HG03108 (cell line): ENCODE measurements around the gene MECP2.

Source experiments
- ATAC-seq: cut with Tn5 transposase; IDR thresholded peaks from one replicate; pipeline ENCODE4 v1.9.1; 2021; ENCODE audit warnings: moderate library complexity; ENCODE audit not compliant: unreplicated experiment

MECP2 gene

DNA sequence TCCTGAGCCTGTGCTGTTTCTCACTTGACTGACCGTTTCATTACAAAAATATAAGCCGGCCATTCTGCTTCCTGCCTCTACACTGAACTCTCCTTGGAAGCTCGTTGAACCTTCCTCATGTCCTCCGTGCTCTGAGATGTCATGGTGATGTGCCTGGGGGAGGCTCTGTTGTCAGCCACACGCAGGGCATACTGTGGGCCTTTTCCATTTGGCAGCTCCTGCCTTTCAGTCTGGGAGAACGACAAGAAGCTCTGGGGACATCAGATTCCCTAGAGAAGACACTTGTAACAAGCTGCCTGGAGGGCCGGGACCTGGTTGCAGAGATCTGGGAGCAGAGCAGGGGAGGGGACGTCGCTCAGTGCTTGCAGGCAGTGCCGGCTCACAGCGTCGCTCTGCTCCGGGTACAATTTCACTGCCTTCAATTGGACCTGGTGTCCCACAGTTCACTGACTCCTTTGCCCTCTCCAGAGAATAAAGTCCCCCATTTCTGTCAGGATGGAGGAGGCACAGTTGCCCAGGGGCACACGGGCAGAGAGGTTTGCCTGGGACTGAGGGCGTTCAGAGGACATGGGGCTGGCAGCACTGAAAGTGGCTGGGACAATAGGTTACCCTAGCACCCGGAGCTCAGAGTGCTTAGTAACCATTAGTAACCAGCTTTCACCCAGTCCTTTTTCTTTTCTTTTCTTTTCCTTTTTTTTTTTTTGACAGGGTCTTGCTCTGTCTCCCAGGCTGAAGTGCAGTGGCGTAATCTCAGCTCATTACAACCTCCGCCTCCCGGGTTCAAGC lies 19.1 kb upstream of the MECP2 start:
- no peak for ATAC-seq

DNA sequence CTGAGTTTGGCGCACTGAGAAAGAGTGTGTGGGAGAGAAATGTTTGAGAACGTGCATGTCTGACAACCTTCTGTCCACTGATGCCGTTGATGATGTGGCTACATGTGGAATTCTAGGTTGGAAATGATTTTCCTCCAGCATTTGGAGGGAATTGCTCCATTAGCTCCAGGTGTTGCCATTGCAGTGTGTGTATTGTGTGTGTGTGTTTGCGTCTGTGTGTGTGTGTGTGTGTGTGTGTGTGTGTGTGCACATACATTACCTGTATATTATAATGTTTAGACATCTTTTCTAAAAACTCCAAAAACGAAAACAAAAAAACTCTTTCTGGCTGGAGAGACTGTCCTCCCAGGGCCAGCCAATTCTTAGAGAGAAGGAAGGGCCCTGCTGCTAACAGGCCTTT lies 18.2 kb upstream of the MECP2 start:
- ATAC-seq, result no peak

DNA sequence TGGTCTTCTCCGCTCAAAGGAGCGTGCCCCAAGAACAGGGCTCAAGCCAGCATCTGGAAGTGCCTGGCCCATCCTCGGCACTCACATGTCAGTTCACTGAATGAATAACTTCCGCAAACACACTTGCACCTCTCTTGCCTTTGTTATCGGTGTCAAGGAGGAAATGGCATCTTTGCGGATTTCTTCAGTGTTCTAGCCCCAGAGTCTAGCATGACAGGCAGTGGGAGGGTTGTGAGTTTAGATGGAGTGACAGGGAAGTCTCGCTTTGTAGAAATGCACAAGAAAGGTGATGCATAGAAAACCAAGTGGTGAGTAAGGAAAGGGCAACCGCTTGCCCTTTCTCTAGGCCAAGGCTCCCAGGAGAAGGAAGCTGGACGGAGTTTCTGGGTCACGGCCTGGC lies 17.6 kb upstream of the MECP2 start:
- ATAC-seq, result no peak

DNA sequence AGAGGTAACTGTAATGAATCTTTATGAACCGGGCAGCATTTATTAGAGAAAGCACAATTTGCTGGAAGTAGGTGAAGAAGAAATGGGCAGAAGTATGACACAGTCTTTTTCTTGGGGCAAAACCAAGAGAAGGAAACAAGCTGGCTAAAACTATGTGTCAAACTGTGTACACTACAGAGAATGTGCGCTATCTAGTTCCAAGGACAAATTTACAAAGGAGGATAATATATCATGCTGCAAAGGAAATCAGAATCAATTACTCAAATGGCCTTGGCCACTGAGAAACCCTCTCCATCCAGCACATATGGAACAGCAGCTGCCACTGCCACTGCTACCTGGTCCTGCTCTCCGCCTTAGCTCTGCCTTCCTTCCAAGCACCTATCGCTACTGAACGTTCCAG lies 17.1 kb upstream of the MECP2 start:
- ATAC-seq, result no peak

DNA sequence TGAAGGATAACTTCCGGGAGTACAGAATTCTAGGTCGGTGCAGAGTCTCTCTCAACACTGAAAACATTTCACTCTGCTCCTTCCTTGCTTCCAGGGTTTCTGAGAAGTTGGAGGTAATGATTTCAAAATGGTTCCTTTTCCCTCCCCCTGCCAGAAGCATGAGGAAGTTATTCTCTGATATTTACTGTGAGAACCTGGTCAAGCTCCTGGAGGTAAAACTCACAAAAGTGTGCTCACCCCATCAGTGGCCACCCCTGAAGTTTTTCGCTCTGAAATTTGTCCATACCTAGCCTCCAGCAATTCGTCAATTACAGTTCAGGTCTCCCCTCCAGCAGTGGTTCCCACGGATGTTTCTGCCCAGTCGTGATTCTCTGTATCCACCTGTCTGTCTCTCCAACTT lies 16.2 kb upstream of the MECP2 start:
- ATAC-seq, result no peak

DNA sequence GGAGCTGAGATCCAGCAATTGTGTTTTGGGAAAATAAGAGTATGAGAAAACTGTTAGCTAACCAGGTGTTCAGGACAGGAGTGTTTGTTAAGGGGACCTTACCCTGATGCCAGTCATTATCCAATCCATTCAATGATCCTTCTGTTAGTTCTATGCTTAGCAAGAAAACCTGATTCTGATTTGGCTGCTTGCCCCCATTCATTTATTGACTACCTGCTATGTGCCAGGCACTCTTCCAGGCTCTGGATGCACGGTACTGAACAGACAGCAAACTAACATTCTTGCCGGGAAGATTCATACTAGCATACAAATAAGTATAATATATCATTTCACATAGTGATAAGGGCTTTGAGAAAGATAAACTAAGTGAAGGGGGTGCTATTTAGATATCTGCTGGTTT lies 1.0 kb upstream of the MECP2 start:
- no peak for ATAC-seq

DNA sequence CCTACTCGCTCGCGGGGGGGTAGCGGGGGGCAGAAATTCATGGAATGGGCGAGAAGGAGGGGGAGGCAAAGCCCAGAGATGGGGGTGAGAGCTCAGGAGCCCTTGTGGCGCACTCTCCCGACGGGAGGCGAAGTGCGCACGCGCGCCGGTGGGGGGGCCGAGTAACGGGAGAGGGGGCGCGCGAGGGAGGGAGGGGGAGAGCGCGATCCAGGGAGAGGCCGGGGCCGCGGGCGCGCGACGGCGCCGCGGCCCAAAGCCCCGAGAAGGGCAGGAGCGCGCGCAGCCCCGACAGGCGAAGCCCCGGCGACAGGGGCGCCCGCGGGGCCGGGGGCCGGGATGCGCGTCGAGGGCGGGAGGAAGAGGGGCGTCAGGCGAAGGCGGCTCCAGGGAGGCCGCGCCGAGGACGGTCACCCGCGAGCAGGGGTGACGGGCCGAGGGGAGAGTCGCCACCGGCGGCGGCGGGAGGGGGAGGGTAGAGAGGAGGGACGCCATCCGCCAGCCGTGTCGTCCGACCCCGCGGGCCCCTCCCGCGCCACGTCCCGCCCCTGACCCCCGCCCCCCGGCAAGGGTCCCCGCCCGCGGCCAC lies 421 bp downstream of the MECP2 start:
- peak; percentile 32 for ATAC-seq

DNA sequence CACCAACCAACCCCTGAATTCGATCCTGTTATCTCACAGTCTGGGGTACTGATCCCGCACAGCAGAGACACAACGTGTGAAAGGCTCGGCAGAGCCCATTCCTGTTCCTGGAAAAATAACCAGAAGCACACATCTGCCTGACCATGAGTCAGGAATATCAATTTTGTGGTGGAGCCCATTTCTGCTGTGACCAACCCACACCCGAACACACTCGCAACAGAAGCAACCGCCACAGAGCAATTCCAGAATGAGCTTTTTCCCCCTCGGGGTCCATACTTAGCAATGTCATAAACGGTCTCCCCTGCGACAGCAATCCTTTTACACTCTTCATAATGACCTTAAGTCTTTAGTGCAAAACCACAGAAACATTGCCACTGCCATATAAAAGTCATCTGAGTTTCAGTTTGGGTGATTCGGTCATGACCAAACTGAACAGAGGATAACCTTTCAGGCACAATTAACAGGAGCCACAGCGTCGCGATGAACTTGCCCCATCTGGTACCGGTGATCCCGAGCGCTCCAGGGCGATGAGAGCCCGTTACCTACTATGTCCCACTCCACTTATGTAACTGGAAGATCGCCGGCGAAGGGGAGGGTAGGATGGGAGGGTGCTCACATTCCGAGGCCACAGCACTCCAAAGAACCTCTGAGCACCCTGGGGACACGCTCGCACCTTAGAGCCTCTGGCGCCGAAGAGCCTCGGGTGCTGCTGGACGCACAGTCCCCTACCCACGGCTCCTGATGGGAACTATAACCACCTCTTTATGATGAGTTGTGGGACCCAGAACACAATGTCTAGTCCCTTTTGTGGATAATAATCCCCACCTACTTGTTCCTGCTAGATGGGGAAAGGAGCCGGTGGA lies 1.1 kb downstream of the MECP2 start:
- no peak for ATAC-seq

DNA sequence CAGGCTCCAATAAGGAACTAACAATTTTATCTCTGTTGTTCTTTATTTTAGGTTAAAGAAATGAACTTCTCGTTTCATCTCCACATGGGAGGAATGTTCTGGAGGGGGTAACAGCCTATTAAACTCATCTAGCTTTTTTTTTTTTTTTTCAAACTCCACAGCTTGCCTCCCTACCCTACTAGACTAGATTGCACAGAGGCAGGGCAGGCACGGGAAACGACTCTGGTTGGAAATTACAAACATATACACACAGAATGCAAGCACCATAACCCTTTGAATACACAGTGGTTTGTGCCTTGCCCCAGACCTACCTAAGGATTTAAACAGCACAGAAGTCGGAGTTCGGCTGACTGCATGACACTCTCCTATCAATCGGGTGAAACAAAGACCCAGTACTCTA lies 2.7 kb downstream of the MECP2 start:
- no peak for ATAC-seq

DNA sequence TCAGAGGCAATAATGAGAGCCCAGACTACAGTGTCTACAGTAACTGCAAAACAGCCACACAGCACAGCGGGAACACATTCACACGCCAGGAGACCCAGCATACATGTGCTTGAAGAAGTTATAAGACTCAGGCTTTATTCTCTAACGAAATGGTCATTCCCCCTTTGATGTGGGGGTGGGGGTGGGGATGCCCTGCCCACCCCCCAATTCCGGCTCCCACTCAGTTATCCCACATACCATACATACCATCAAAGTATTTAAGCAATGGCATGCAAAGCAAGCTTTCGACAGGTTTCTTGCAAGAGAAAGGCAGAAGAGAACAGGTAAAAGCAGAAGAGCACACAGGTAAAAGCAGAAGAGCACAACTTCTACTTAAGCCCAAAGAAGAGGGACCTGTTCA lies 3.6 kb downstream of the MECP2 start:
- no peak for ATAC-seq

DNA sequence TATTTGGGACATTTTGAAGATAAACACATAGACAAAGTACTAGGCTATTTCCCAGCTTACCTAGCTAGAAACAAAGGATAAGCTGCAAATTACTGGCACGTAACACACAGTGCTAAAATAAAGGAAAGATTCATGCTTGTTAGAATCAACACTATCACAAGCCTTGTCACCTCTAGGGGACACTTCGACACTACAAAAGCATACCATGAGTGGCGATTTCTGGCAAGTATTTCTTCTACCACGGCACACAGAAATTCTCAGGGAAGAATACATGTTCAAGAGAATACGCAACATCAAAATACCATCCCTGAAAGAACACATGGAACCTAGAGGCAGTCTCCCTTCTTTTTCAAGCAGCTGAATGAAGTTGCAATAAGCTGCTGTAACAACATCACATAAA lies 5.1 kb downstream of the MECP2 start:
- no peak for ATAC-seq

DNA sequence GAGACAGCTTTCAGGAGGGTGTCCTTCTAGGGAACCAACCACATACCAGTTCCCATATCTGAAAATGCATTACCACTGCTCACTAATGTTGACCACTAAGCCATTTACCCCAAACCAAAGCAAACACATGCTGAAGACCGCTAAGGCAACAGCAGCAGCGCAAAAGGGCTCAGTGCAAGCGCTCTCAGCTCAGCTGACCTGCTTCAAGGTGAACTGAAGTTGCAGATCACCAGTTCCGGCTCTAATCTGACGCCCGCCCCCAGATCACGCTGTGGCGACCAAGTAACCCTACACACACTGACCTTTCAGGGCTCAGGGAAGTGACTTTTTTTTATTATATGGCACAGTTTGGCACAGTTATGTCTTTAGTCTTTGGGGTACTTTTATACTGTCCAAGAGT lies 5.8 kb downstream of the MECP2 start:
- ATAC-seq, result no peak

DNA sequence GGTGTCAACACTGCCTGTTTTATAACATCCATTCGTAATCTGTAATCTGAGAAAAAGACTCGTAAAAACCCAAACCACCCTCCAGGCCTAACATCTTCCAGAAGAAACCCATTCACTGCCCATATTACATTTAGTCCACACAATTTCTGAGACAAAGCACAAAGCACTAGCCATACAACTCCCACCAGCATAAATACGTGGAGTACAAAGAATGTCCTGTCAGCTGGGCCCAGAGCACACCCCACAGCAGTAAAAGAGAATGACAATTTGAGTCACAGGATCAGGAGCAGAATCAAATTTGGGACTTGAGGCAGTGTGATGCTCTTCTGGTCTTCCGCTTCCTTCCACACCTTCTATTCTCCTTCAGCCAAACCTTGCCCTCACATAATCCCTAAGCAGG lies 6.8 kb downstream of the MECP2 start:
- ATAC-seq, result no peak

DNA sequence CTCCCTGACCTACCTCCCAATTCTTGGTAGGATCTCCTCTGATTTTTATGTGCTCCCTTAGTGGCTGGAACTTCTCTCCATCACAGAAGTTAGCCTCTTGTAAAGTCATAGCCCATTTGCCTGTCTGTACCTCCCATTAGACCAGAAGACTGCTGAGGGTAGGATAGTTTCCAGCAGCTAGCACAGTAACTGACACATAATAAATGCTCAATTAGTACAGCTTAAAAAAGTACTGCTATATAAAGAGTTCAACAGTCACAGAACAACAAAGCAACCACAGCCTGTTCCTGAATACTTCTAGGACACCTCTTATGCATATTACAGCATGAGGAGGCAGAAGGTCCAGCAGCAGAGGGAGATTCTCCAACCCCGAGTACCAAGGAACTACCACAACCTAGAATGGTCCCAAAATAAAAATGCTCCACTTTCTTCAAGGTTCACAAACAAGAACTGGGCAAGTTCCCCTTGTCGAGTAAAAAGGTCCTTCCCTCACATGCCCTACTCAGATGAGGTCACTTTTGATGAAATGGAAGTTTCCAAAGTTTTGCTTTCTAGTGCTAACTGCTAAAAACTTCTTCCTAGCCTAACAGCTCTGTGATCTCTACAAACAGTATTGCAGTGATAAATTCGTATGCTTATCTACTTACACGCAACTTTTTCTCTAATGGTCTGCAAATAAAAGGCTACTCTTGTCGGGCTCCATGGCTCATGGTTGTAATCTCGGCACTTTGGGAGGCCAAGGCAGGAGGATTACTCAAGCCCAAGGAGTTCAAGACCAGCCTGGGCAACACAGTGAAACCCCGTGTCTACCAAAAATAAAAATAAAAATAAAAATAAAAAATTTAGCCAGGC lies 12.8 kb downstream of the MECP2 start:
- ATAC-seq, result no peak

DNA sequence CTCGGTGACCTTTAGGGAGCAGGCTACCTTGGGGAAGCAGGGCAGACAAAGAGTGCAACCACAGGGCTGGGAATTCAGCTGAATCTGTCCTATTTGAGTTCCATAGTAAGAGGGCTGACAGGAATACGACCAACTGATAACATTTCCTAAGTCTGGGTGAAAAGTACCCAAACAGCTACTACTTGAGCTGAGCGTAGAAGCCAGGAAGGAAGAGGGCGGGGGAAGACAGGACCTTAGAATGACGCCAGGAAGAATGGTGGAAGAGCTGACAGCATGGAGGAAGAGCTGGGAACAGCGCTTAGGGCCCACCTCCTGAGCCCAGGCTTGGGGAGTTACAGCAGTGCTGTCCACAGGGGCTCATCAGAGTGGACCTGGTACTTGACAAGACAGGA lies 14.4 kb downstream of the MECP2 start:
- ATAC-seq, result no peak

DNA sequence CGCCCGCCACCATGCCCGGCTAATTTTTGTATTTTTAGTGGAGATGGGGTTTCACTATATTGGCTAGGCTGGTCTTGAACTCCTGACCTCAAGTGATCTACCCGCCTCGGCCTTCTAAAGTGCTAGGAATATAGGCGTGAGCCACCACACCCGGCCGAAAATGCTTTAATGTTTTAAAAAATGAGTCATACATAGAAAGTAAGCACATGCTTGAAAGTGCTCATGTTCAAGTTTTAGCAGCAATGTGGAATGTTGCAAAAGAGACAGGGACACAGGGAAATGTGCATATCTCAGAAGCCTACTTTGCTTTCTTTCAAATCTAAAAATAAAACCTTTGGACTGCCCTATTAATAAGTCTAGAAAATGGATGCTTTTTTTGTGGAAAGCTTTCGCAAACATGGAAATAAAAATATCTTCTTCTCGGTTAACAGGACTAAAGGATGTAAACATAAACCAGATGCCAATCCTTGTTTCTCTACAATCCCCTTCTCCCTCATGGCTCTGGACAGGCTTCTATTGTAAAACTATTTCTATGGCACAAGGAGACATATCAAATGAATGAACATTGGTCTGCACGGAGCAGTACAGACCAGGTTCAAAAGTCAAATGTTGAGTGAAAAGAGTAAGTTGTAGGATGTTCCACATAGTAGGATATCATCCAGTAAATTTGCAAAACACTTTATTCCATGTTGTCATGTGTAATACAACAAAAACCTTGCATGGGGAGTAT lies 15.0 kb downstream of the MECP2 start:
- ATAC-seq, result no peak

DNA sequence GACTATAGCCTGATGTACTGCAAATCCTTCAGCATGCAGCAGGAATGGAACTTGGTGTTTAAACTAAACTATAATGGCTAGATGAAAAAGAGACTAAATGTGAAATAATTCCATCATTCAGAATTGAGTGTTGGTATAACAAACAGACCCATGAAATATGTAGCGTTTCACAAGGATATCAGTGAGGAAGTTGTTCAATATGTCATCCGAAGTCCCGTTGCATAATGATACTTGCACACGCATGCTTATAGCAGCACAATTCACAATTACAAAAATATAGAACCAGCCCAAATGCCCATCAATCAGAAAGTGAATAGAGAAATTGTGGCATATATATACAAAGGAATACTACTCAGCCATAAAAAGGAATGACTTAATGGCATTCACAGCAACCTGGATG lies 20.4 kb downstream of the MECP2 start:
- no peak for ATAC-seq

DNA sequence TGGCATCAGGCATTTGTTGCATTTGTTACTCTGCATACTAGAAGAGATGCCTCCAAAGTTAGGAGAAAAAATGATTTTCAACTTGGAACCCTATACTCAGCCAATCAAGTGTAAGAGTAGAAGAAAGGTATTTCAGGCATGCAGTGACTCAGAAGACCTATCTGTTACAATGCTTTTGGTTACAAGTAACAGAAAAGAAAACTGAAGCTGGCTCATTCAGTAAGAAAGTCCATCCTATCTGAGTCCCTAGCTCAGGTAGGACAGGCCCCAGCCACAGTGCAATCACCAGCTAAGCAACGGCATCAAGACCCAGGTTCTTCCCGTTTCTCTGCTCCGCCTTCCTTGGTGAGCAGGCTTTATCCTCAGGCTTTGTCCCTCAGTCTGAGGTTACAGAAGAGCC lies 23.3 kb downstream of the MECP2 start:
- no peak for ATAC-seq

DNA sequence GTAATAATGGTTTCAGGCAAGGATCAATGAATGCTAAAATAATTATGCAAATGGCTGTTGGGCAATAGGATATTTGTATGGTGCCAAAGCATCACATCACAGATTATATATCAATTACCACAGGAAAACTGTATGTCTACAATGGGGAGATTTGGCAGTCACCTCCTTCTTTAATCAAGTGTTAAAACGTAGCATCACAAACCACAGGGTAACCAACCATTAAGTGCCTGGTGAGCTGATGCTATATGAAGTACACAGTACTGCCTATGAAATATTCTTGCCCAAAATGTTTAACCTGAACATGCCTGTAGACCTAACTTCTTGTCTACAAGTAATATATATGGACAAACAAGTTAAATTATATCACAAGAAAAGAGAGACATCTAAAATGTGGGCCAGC lies 25.3 kb downstream of the MECP2 start:
- no peak for ATAC-seq

DNA sequence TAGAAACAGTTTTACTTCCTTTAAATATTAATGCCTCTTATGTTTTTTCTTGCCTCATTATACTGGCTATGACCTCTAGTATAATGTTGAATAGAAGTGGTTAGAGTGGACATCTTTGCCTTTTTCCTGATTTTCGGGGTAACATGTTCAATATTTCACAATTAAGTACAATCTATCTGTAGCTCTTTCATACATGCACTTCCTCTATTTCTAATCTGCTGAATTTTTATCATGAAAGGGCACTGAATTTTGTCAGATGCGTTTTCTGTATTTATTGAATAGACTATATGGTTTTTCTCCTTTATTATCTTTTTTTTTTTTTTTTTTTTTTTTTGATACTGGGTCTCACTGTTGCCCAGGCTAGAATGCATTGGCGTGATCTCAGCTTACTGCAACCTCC lies 29.0 kb downstream of the MECP2 start:
- no peak for ATAC-seq
